Purkinje cell (primary cell): Measurements from ENCODE around the gene TRIM9. TPM values are rescaled to one million over a fixed set of nuclear protein-coding genes. Genes with fewer than 3 reads are reported as not detected.

ENCODE experiments used
- polyA plus RNA-seq: library from polyadenylated mRNA; unstranded; fragments of >200 nt; fragmentation: Nextera tagmentation; gene quantifications from 2 replicates; pipeline ENCODE4 v1.2.1, GENCODE V29; 2014

The TRIM9 gene
- 219 and 283 TPM in 2 replicates for polyA plus RNA-seq

DNA sequence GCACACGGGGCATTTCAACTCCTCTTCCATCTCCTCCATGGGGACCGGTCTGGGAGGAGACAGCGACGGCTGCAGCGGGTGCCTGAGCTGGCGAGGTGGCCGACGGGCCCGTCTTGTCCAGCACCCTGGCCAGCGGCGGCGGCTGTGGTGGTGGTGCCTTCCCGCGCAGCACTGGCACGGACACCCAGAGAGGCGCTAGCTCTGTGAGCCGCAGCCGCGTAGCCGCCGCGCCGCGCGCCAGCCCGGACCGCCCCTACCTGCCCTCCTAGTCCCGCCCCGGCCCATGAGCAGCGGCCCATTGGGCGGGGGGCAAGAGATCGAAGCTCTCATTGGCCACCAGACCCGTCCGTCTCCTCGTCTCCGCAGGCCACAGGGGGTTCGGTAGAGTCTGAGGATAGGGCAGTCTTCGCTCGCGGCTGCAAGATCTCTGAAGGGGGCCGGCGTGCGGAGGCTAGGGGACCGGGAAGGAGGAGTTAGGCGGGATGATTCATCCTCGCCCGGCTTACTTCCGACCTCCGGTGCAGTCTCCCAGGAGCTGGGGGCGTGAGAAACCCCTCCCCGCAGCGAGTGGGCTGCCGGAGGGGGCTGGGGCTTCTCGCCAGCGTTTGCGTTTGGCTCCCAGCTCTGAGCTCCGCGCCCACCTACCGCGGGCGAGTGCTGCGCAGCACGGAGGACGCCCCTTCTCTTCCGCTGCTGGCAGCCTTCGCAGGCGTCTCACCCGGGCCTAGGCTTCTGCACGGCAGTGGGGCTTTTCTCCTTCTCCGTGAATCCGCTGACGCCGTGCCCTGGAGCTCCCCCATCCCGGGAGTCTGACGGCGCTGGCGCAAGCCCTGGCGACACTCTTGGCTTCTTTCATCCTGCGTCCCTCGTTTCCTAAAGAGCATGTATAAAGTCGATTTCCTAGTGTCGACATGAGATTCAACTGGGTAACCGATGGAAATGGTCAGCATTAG is at the start of gene TRIM9:
TSS of gene TRIM9 (minus strand) at position 205 of the 953 bp plus-strand sequence. CDS start at position 39, 166 bp downstream.

DNA sequence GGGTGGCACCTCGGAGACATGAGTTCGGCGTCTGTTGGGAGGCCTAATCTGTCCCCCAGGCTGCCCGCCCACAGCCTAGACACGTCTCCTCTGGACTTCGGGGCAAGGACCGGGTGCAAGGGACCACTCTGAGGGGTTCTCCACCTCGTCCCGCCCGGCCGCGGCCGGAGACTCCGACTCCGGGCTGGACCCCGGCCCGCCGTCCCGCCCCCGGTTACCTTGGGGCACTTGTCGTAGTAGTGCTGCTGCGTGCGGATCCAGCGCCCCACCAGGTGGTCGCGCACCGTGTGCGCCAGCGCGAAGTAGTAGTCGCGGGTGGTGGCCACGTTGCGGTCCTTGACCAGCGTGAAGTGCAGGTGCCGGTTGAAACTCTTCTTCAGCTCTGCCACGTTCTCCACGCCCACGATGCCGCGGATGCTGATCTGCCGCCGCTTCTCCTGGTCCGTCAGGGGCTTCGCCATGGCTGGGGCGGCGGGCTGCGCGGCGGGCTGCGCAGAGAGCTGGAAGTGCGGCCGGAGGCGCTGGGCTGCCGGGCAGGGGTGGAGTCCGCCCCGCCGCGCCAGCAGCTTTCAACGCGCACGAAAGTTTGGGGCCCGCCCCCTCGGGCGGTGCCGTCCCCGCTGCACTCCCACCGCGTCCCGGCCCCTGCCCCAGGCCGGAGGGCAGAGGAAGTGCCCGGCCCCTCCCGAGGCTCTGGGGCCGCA is 150.8 kb downstream of the TRIM9 start, which contains the start of gene PYGL:
TSS of gene PYGL (minus strand) at position 541 of the 704 bp plus-strand sequence. CDS start at position 461, 80 bp downstream.

Other genes with a start within 250 kb of the TRIM9 start
- 1.2 and 5.7 TPM in 2 replicates for gene ABHD12B, start 223.1 kb downstream of the TRIM9 start, polyA plus RNA-seq
- gene PYGL, start 150.6 kb downstream of the TRIM9 start, polyA plus RNA-seq: 5.2 and 14.0 TPM in 2 replicates
- 14.1 and 23.2 TPM in 2 replicates for gene TMX1, start 145.1 kb upstream of the TRIM9 start, polyA plus RNA-seq